IMR-90 (cell line): ENCODE data around the gene SH3BP4. TPM values are rescaled to one million over a fixed set of nuclear protein-coding genes. Genes with fewer than 3 reads are reported as not detected.

Experiments
- ATAC-seq: fragments of 200-7000 bp; cut with Tn5 transposase; 2 replicates; pipeline ENCODE4 v1.9.1; 2020; ENCODE audit warnings: low read depth, mild to moderate bottlenecking, moderate library complexity
- BruUV-seq: library from RNA; stranded (reverse); fragments of 400-500 nt; replicated peaks from 2 replicates; lab custom pipeline; 2021; lab: Mats Ljungman, UMichigan
- CTCF ChIA-PET: fragments of 300-600 bp; formaldehyde crosslinking; extraction: SDS; loops from one replicate; lab custom pipeline; 2021; ENCODE audit warnings: antibody characterized with exemption; lab: Yijun Ruan, JAX
- POLR2A ChIA-PET: fragments of 300-600 bp; sonication (Branson Sonifier 250); formaldehyde crosslinking; loops from one replicate; lab custom pipeline; 2022; ENCODE audit warnings: antibody characterized with exemption; ENCODE audit not compliant: unreplicated experiment; lab: Charles Lee
- DNase-seq: peaks from one replicate; pipeline ENCODE4 v3.0.0; 2013
- H2AFZ ChIP-seq: replicated peaks from 2 replicates; pipeline ENCODE3; 2013; ENCODE audit warnings: low read length, mild to moderate bottlenecking; ENCODE audit not compliant: poor library complexity
- H2AK5ac ChIP-seq: 2 replicates; pipeline ENCODE4 v1.6.1; 2013; ENCODE audit warnings: low read depth, low read length, inconsistent platforms
- H2AK9ac ChIP-seq: replicated peaks from 2 replicates; pipeline ENCODE3; 2013; ENCODE audit warnings: mild to moderate bottlenecking, low read depth, low read length, moderate library complexity; ENCODE audit not compliant: poor library complexity
- H2BK120ac ChIP-seq: 2 replicates; pipeline ENCODE4 v1.6.1; 2013; ENCODE audit warnings: low read depth, low read length, inconsistent platforms
- H2BK15ac ChIP-seq: 3 replicates; pipeline ENCODE4 v1.6.1; 2013; ENCODE audit warnings: low read depth, low read length, inconsistent platforms
- H2BK20ac ChIP-seq: 2 replicates; pipeline ENCODE4 v1.6.1; 2013; ENCODE audit warnings: low read depth, mild to moderate bottlenecking, inconsistent platforms, low read length, moderate library complexity
- H2BK5ac ChIP-seq: 2 replicates; pipeline ENCODE4 v1.6.1; 2013; ENCODE audit warnings: mild to moderate bottlenecking, low read depth, low read length, inconsistent platforms; ENCODE audit not compliant: poor library complexity, severe bottlenecking
- H3K14ac ChIP-seq: replicated peaks from 2 replicates; pipeline ENCODE4 v1.6.1; 2013; ENCODE audit warnings: low read depth, low read length, inconsistent platforms
- H3K18ac ChIP-seq: 2 replicates; pipeline ENCODE4 v1.6.1; 2013; ENCODE audit warnings: low read depth, low read length, control low read depth
- H3K23ac ChIP-seq: 2 replicates; pipeline ENCODE4 v1.6.1; 2013; ENCODE audit warnings: low read depth, low read length, inconsistent platforms
- H3K27ac ChIP-seq: 2 replicates; pipeline ENCODE4 v1.5.1; 2013; ENCODE audit warnings: mild to moderate bottlenecking, control low read depth, low read length; ENCODE audit not compliant: insufficient read depth
- H3K27me3 ChIP-seq: 2 replicates; pipeline ENCODE4 v1.6.1; 2013; ENCODE audit warnings: low read length; ENCODE audit not compliant: control insufficient read depth, insufficient read depth
- H3K36me3 ChIP-seq: 2 replicates; pipeline ENCODE4 v1.6.1; 2013; ENCODE audit warnings: low read length, mixed read lengths; ENCODE audit not compliant: control insufficient read depth, insufficient read depth
- H3K4ac ChIP-seq: 2 replicates; pipeline ENCODE4 v1.6.1; 2013; ENCODE audit warnings: low read depth, low read length, inconsistent platforms
- H3K4me1 ChIP-seq: 2 replicates; pipeline ENCODE4 v1.6.1; 2013; ENCODE audit warnings: low read length, mixed read lengths; ENCODE audit not compliant: control insufficient read depth, insufficient read depth
- H3K4me2 ChIP-seq: 2 replicates; pipeline ENCODE4 v1.6.1; 2013; ENCODE audit warnings: low read depth, mild to moderate bottlenecking, control low read depth, low read length, moderate library complexity
- H3K4me3 ChIP-seq: 2 replicates; pipeline ENCODE4 v1.5.1; 2013; ENCODE audit warnings: low read depth, mild to moderate bottlenecking, control low read depth, low read length, moderate library complexity; ENCODE audit not compliant: insufficient read depth
- H3K56ac ChIP-seq: 2 replicates; pipeline ENCODE4 v1.6.1; 2013; ENCODE audit warnings: low read length, inconsistent platforms; ENCODE audit not compliant: insufficient read depth; ENCODE audit errors: extremely low read depth
- H3K79me1 ChIP-seq, 2 experiments: 2 replicates each; pipeline ENCODE4 v1.6.1; 2013; ENCODE audit warnings: low read length in 2 of 2, inconsistent platforms in 1 of 2, low read depth in 1 of 2
- H3K9ac ChIP-seq: 2 replicates; pipeline ENCODE4 v1.6.1; 2013; ENCODE audit warnings: low read depth, low read length, control low read depth
- H3K9me1 ChIP-seq: 2 replicates; pipeline ENCODE4 v1.6.1; 2013; ENCODE audit warnings: low read length, inconsistent platforms; ENCODE audit not compliant: insufficient read depth
- H3K9me3 ChIP-seq: 2 replicates; pipeline ENCODE4 v1.6.1; 2013; ENCODE audit warnings: low read length; ENCODE audit not compliant: control insufficient read depth, insufficient read depth
- H4K20me1 ChIP-seq: 2 replicates; pipeline ENCODE4 v1.6.1; 2013; ENCODE audit warnings: low read length, inconsistent platforms; ENCODE audit not compliant: insufficient read depth
- H4K5ac ChIP-seq: 2 replicates; pipeline ENCODE4 v1.6.1; 2013; ENCODE audit warnings: mild to moderate bottlenecking, low read depth, low read length, control low read depth
- H4K8ac ChIP-seq, 2 experiments: 2 replicates each; pipeline ENCODE4 v1.6.1; 2013; ENCODE audit warnings: low read depth in 2 of 2, low read length in 2 of 2, control low read depth in 1 of 2, inconsistent platforms in 1 of 2
- H4K91ac ChIP-seq: 2 replicates; pipeline ENCODE4 v1.6.1; 2013; ENCODE audit warnings: low read depth, low read length, inconsistent platforms; ENCODE audit not compliant: insufficient read depth
- BHLHE40 ChIP-seq: fragments of 150-350 bp; IDR thresholded peaks from 2 replicates; pipeline ENCODE4 v1.6.1; 2016; ENCODE audit warnings: mild to moderate bottlenecking, low read depth, low read length
- CEBPB ChIP-seq: IDR thresholded peaks from 2 replicates; pipeline ENCODE4 v1.6.1; 2012; ENCODE audit warnings: low read depth, low read length, improper control_type of control experiment
- CTCF ChIP-seq: conservative IDR thresholded peaks from 2 replicates; pipeline ENCODE4 v1.5.1; 2012; ENCODE audit warnings: mild to moderate bottlenecking, low read depth, low read length, improper control_type of control experiment
- ELK1 ChIP-seq: fragments of 150-350 bp; IDR thresholded peaks from 2 replicates; pipeline ENCODE4 v1.6.1; 2016; ENCODE audit warnings: low read depth, mild to moderate bottlenecking, low read length, moderate library complexity, borderline replicate concordance
- FOS ChIP-seq: fragments of 150-350 bp; IDR thresholded peaks from 2 replicates; pipeline ENCODE4 v1.6.1; 2016; ENCODE audit warnings: low read depth, low read length
- MAFK ChIP-seq: IDR thresholded peaks from 2 replicates; pipeline ENCODE4 v1.6.1; 2012; ENCODE audit warnings: low read depth, low read length, improper control_type of control experiment
- MAZ ChIP-seq: IDR thresholded peaks from 2 replicates; pipeline ENCODE4 v1.6.1; 2012; ENCODE audit warnings: low read depth, mild to moderate bottlenecking, low read length, improper control_type of control experiment, moderate library complexity, borderline replicate concordance
- POLR2A ChIP-seq: IDR thresholded peaks from 2 replicates; pipeline ENCODE4 v1.6.1; 2012; ENCODE audit warnings: mild to moderate bottlenecking, low read depth, low read length
- RAD21 ChIP-seq: IDR thresholded peaks from 2 replicates; pipeline ENCODE4 v1.6.1; 2012; ENCODE audit warnings: low read length, improper control_type of control experiment
- RCOR1 ChIP-seq: IDR thresholded peaks from 2 replicates; pipeline ENCODE4 v1.6.1; 2012; ENCODE audit warnings: mild to moderate bottlenecking, low read length, improper control_type of control experiment; ENCODE audit not compliant: insufficient replicate concordance
- USF2 ChIP-seq: fragments of 150-350 bp; IDR thresholded peaks from 2 replicates; pipeline ENCODE4 v1.6.1; 2017; ENCODE audit warnings: mild to moderate bottlenecking, antibody characterized with exemption, low read length, low read depth
- WGBS, 2 experiments: methylation state at CpG; one replicate each; pipeline versions ENCODE4 v1.1.5 to v1.1.7; 2013; ENCODE audit warnings: missing lambda C conversion rate in 2 of 2; ENCODE audit not compliant: insufficient read length in 1 of 2; ENCODE audit errors: extremely low coverage in 2 of 2; 5-methylcytosine and 5-hydroxymethylcytosine counted together
- dilution Hi-C: fragments of 300-500 bp; cut with HindIII; formaldehyde crosslinking; loops from one replicate; pipeline ENCODE4 v1.14.3; 2018; ENCODE audit warnings: low sequenced_read_pairs; ENCODE audit not compliant: unreplicated experiment
- in situ Hi-C: fragments of 300-500 bp; cut with MboI; formaldehyde crosslinking; loops from 3 replicates; pipeline ENCODE4 v1.14.3; 2019; ENCODE audit warnings: low sequenced_read_pairs, inconsistent platforms, mixed read lengths
- intact Hi-C: fragments of 100-400 bp; cut with micrococcal nuclease; formaldehyde crosslinking; loops from 2 replicates; pipeline ENCODE4 v1.10.0; 2022
- polyA plus RNA-seq, 3 experiments: library from polyadenylated mRNA; depleted of rRNA; stranded (reverse); fragments of >200 nt; gene quantifications; 2 replicates each; pipeline ENCODE4 v1.2.3, GENCODE V29; 2012; ENCODE audit warnings: low replicate concordance in 1 of 3
- total RNA-seq: library from RNA; depleted of rRNA; stranded (reverse); fragments of >200 nt; gene quantifications from 2 replicates; pipeline ENCODE4 v1.2.3, GENCODE V29; 2012

The SH3BP4 gene
- total and polyA plus RNA-seq, 2 of the 4 experiments (the other 2 are of a cell fraction) = 104 to 122 TPM

- Histone ChIP-seq H2BK15ac (no peak overlapping the region), H3K14ac (no peak overlapping the region), H3K9ac (no peak overlapping the region), H4K20me1 (peaks cover 52% of the 10 kb centered on the region), H3K36me3 (peaks cover 49% of the 10 kb centered on the region), H2AFZ (peak overlapping the region; percentile 25), H3K4me3 (no peak overlapping the region), H4K91ac (no peak overlapping the region), H3K27ac (no peak overlapping the region), H4K8ac (no peak overlapping the region), H3K23ac (no peak overlapping the region), H2AK5ac (no peak overlapping the region), H3K4me2 (no peak overlapping the region), H3K18ac (no peak overlapping the region), H2BK5ac (no peak overlapping the region), H3K4me1 (peaks cover 13% of the 10 kb centered on the region), H2BK120ac (no peak overlapping the region), H3K56ac (no peak overlapping the region), H3K79me1 (peaks cover 41 to 69% of the 10 kb centered on the region in 2 experiments), H3K9me1 (peaks cover 50% of the 10 kb centered on the region), H3K9me3 (no peaks in the 10 kb centered on the region), H2BK20ac (no peak overlapping the region), H4K5ac (no peak overlapping the region), H3K27me3 (no peaks in the 10 kb centered on the region), H3K4ac (no peak overlapping the region), H2AK9ac (no peak overlapping the region)
- in situ Hi-C loops = no loop called here
- intact Hi-C loops = loop anchor here (5.0 kb wide), 1 partner anchor 502 kb away; no protein-coding TSS in a partner anchor
- DNase-seq (no peak), ATAC-seq (no peak)
- dilution Hi-C loops = no loop called here
- no peak for TF ChIP-seq MAZ
- TF ChIP-seq MAFK = no peak
- no peak for TF ChIP-seq POLR2A
- no peak for TF ChIP-seq FOS
- no peak for TF ChIP-seq CEBPB
- no peak for TF ChIP-seq CTCF
- TF ChIP-seq RCOR1 = no peak
- no peak for TF ChIP-seq BHLHE40
- TF ChIP-seq USF2 = no peak
- TF ChIP-seq RAD21 = no peak
- no peak for TF ChIP-seq ELK1
- WGBS, 2 experiments = 83% methylated on average over 2 of the region's 5 CpGs; no CpG with 5 or more reads in 1 of the 2 experiments
- CTCF ChIA-PET = no interaction called here
- POLR2A ChIA-PET = no interaction called here
- BruUV-seq = TSS peak; percentile 80
Measured at GRCh38 chr2:235054475-235054874, 102.7 kb downstream of the SH3BP4 start.
